H1 (cell line): ENCODE results near the gene ERICH6. TPM values are rescaled to one million over a fixed set of nuclear protein-coding genes. Genes with fewer than 3 reads are reported as not detected.

ENCODE experiments used
- ATF3 ChIP-seq: IDR thresholded peaks from 2 replicates; pipeline ENCODE4 v1.6.1; 2011; ENCODE audit warnings: low read depth, mild to moderate bottlenecking, low read length; ENCODE audit not compliant: insufficient read depth
- polyA plus RNA-seq, 7 experiments: library from polyadenylated mRNA; depleted of rRNA in 3 of 7; stranded (reverse) in 5 of 7; unstranded in 2 of 7; fragments of >200 nt in 5 of 7; fragments of 200-250 nt in 2 of 7; gene quantifications; 1 replicate in 5 of 7; 2 replicates in 1 of 7; 4 replicates in 1 of 7; pipeline versions ENCODE4 v1.2.1 to v1.2.3, GENCODE V29; 2011 to 2013; ENCODE audit warnings: missing spikeins in 2 of 7, mixed read lengths in 2 of 7
- total RNA-seq: library from RNA; stranded (reverse); fragmentation: NEBNext Ultra II Directional; extraction: Animal tissue kit (Norgen Biotek cat#: 25700); gene quantifications from 2 replicates; pipeline ENCODE4 v1.2.1, GENCODE V29; 2021

Gene ERICH6
- total and polyA plus RNA-seq, 2 of the 8 experiments (the other 6 are each of a cell fraction or from before 2014, with no cell fraction given): not detected

- no peak for TF ChIP-seq ATF3
These were observed 77.4 kb downstream of the ERICH6 start (continued) for GRCh38 chr3:150626148-150626930.
